ENCODE results near the gene ZFC3H1. TPM values are rescaled to one million over a fixed set of nuclear protein-coding genes. Genes with fewer than 3 reads are reported as not detected.

The ZFC3H1 gene
- total and polyA plus RNA-seq, 2 of the 4 experiments (the other 2 are of a cell fraction): 16.8 to 23.3 TPM

DNA sequence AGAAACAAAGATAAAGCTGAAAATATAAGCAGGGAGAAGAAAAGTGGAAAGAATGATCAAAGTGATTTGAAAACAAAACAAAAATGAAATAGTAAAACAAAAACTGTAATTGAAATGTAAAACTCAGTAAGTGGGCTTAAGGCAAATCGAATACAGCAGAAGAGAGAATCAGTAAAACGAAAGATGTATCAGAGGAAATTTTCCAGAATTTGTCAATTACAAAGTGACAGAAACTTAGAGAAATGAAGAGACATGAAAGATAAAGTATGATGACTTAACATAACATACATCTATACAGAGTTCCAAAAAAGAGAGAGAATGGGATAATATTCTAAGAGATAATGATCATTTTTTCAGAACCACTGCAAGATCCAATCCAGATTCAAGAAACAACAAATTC, 10.5 kb downstream of the ZFC3H1 start:
- Histone ChIP-seq H3K27ac (ENCODE audit: insufficient read depth, low read length) (no peak overlapping the region), H2BK120ac (ENCODE audit: low read depth, low read length) (no peak overlapping the region), H4K5ac (ENCODE audit: low read depth, low read length) (no peak overlapping the region), H3K56ac (ENCODE audit: extremely low read depth, insufficient read depth, low read length) (no peak overlapping the region), H4K20me1 (ENCODE audit: insufficient read depth, low read length) (peaks cover 52% of the 10 kb centered on the region), H2AK5ac (ENCODE audit: low read depth, low read length) (no peak overlapping the region), H3K36me3 (ENCODE audit: control insufficient read depth, insufficient read depth, low read length) (peaks cover 32% of the 10 kb centered on the region), H2BK5ac (ENCODE audit: low read depth, low read length, poor library complexity, severe bottlenecking) (no peak overlapping the region), H3K9me1 (ENCODE audit: insufficient read depth, low read length) (no peaks in the 10 kb centered on the region), H3K23ac (ENCODE audit: low read depth, low read length) (no peak overlapping the region), H3K18ac (ENCODE audit: low read depth, low read length) (no peak overlapping the region), H3K79me1 (ENCODE audit: low read depth in 1 of 2, low read length in 2 of 2) (peaks cover 2 to 26% of the 10 kb centered on the region in 2 experiments; a peak in 2 of 4 replicates), H2AK9ac (replicated peaks; ENCODE audit: low read depth, low read length, poor library complexity) (no peak overlapping the region), H3K4me2 (ENCODE audit: low read depth, low read length) (no peak overlapping the region), H2BK20ac (ENCODE audit: low read depth, low read length) (no peak overlapping the region), H3K4me1 (ENCODE audit: control insufficient read depth, insufficient read depth, low read length) (0 out of 2 replicates have a peak, but pooled peaks cover 3% of the 10 kb centered on the region), H3K27me3 (ENCODE audit: control insufficient read depth, insufficient read depth, low read length) (no peaks in the 10 kb centered on the region), H3K9ac (ENCODE audit: low read depth, low read length) (no peak overlapping the region), H3K14ac (replicated peaks; ENCODE audit: low read depth, low read length) (no peak overlapping the region), H2AFZ (replicated peaks; ENCODE audit: low read length, poor library complexity) (no peak overlapping the region), H4K91ac (ENCODE audit: insufficient read depth, low read depth, low read length) (no peak overlapping the region), H2BK15ac (ENCODE audit: low read depth, low read length) (no peak overlapping the region), H3K4ac (ENCODE audit: low read depth, low read length) (no peak overlapping the region), H4K8ac (ENCODE audit: low read depth in 2 of 2, low read length in 2 of 2) (no peak overlapping the region), H3K4me3 (ENCODE audit: insufficient read depth, low read depth, low read length) (no peak overlapping the region), H3K9me3 (ENCODE audit: control insufficient read depth, insufficient read depth, low read length) (peaks cover 7% of the 10 kb centered on the region)
- intact Hi-C loops (cut with micrococcal nuclease) (no loop called here), in situ Hi-C loops (cut with MboI; ENCODE audit: low sequenced_read_pairs) (loop anchor here (25.0 kb wide), 1 partner anchor 609 kb away; the partner anchor contains the start of gene TRHDE), dilution Hi-C loops (cut with HindIII; ENCODE audit: low sequenced_read_pairs, unreplicated experiment) (no loop called here)
- ATAC-seq (ENCODE audit: low read depth) (no peak), DNase-seq (no peak)
- BruUV-seq (replicated peaks): no TSS peak
- TF ChIP-seq, protein P1, sequence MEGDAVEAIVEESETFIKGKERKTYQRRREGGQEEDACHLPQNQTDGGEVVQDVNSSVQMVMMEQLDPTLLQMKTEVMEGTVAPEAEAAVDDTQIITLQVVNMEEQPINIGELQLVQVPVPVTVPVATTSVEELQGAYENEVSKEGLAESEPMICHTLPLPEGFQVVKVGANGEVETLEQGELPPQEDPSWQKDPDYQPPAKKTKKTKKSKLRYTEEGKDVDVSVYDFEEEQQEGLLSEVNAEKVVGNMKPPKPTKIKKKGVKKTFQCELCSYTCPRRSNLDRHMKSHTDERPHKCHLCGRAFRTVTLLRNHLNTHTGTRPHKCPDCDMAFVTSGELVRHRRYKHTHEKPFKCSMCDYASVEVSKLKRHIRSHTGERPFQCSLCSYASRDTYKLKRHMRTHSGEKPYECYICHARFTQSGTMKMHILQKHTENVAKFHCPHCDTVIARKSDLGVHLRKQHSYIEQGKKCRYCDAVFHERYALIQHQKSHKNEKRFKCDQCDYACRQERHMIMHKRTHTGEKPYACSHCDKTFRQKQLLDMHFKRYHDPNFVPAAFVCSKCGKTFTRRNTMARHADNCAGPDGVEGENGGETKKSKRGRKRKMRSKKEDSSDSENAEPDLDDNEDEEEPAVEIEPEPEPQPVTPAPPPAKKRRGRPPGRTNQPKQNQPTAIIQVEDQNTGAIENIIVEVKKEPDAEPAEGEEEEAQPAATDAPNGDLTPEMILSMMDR (conservative IDR thresholded peaks at IDR 0.05; ENCODE audit: low read depth, low read length): no peak
- TF ChIP-seq, protein P2, sequence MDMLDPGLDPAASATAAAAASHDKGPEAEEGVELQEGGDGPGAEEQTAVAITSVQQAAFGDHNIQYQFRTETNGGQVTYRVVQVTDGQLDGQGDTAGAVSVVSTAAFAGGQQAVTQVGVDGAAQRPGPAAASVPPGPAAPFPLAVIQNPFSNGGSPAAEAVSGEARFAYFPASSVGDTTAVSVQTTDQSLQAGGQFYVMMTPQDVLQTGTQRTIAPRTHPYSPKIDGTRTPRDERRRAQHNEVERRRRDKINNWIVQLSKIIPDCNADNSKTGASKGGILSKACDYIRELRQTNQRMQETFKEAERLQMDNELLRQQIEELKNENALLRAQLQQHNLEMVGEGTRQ (IDR thresholded peaks at IDR 0.05; ENCODE audit: low read depth, low read length): no peak
- TF ChIP-seq SMC3 (IDR thresholded peaks at IDR 0.05; ENCODE audit: low read depth, low read length) (no peak), RFX5 (IDR thresholded peaks at IDR 0.05; ENCODE audit: low read depth, low read length) (no peak), NFE2L2 (IDR thresholded peaks at IDR 0.05; ENCODE audit: low read depth, low read length) (no peak), FOS (IDR thresholded peaks at IDR 0.05; ENCODE audit: low read depth, low read length) (no peak), BHLHE40 (IDR thresholded peaks at IDR 0.05; ENCODE audit: low read depth, low read length) (no peak), MAZ (IDR thresholded peaks at IDR 0.05; ENCODE audit: borderline replicate concordance, low read depth, low read length) (no peak), RAD21 (IDR thresholded peaks at IDR 0.05; ENCODE audit: low read length) (no peak), POLR2A (IDR thresholded peaks at IDR 0.05; ENCODE audit: low read depth, low read length) (no peak), MAFK (IDR thresholded peaks at IDR 0.05; ENCODE audit: low read depth, low read length) (no peak), MXI1 (IDR thresholded peaks at IDR 0.05; ENCODE audit: borderline replicate concordance, low read depth, low read length) (no peak), CHD1 (IDR thresholded peaks at IDR 0.05; ENCODE audit: low read depth, low read length) (no peak), RCOR1 (IDR thresholded peaks at IDR 0.05; ENCODE audit: insufficient replicate concordance, low read length) (no peak)
- TF ChIP-seq, protein P3, sequence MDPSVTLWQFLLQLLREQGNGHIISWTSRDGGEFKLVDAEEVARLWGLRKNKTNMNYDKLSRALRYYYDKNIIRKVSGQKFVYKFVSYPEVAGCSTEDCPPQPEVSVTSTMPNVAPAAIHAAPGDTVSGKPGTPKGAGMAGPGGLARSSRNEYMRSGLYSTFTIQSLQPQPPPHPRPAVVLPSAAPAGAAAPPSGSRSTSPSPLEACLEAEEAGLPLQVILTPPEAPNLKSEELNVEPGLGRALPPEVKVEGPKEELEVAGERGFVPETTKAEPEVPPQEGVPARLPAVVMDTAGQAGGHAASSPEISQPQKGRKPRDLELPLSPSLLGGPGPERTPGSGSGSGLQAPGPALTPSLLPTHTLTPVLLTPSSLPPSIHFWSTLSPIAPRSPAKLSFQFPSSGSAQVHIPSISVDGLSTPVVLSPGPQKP (IDR thresholded peaks at IDR 0.05; ENCODE audit: borderline replicate concordance, low read depth, low read length): no peak
- WGBS, 2 experiments (ENCODE audit: extremely low coverage in 2 of 2, insufficient read length in 1 of 2): no CpG with 5 or more reads among the region's 2 CpGs
- POLR2A ChIA-PET (ENCODE audit: unreplicated experiment): no interaction called here
- CTCF ChIA-PET: no interaction called here

Measured in IMR-90 (cell line).